Vagina (tissue), 2 donors: ENCODE results near the gene ATRIP. TPM values are rescaled to one million over a fixed set of nuclear protein-coding genes. Genes with fewer than 3 reads are reported as not detected.

Experiments
- DNase-seq, 2 donors: peaks; one replicate each; pipeline ENCODE4 v3.0.0-alpha.2; 2017; ENCODE audit errors: extremely low spot score in 2 of 2
- H3K27ac ChIP-seq: fragments of 200-600 bp; sonication (generic); one replicate; pipeline ENCODE4 v1.5.1; 2019
- H3K27me3 ChIP-seq: fragments of 200-600 bp; sonication (generic); one replicate; pipeline ENCODE4 v1.5.1; 2019
- H3K36me3 ChIP-seq, 2 donors: fragments of 200-600 bp; sonication (generic); one replicate each; pipeline ENCODE4 v1.5.1; 2017 to 2019
- H3K4me1 ChIP-seq: fragments of 200-600 bp; sonication (generic); one replicate; pipeline ENCODE4 v1.5.1; 2019
- H3K4me3 ChIP-seq, 2 donors: fragments of 200-600 bp; sonication (generic); 1 replicate in 1 of 2; 2 replicates in 1 of 2; pipeline ENCODE4 v1.5.1; 2016 to 2019
- H3K9me3 ChIP-seq: fragments of 200-600 bp; sonication (generic); one replicate; pipeline ENCODE4 v1.5.1; 2019
- CTCF ChIP-seq, 3 experiments: fragments of 450-650 bp in 2 of 3; fragments of 200-600 bp in 1 of 3; sonication (generic) in 1 of 3; IDR thresholded peaks; one replicate each; pipeline ENCODE4 v1.5.1; 2017 to 2019; ENCODE audit warnings: antibody characterized with exemption in 3 of 3, mild to moderate bottlenecking in 2 of 3, moderate library complexity in 2 of 3
- POLR2A ChIP-seq, 2 donors: fragments of 450-650 bp; IDR thresholded peaks; one replicate each; pipeline ENCODE4 v1.6.1; 2017; ENCODE audit warnings: antibody characterized with exemption in 2 of 2, mild to moderate bottlenecking in 2 of 2, moderate library complexity in 2 of 2
- POLR2AphosphoS5 ChIP-seq, 2 donors: sonication (generic); formaldehyde crosslinking; IDR thresholded peaks; one replicate each; pipeline ENCODE4 v1.9.0; 2017; ENCODE audit warnings: antibody characterized with exemption in 2 of 2, mild to moderate bottlenecking in 2 of 2, low read depth in 1 of 2; ENCODE audit not compliant: insufficient read depth in 1 of 2
- intact Hi-C: fragments of 100-400 bp; cut with DNase I; formaldehyde crosslinking; loops from one replicate; pipeline ENCODE4 v1.15.1; 2023
- total RNA-seq: library from RNA; depleted of rRNA; stranded (reverse); fragments of >200 nt; gene quantifications from one replicate; pipeline ENCODE4 v1.2.3, GENCODE V29; 2016

Gene ATRIP
- total RNA-seq, 1 donor from 2014 or later = 13.8 TPM

- Histone ChIP-seq H3K4me3 (no peak overlapping the region), H3K27me3 (no peaks in the 10 kb centered on the region), H3K4me1 (peaks cover 73% of the 10 kb centered on the region), H3K9me3 (no peaks in the 10 kb centered on the region), H3K27ac (peak overlapping the region; percentile 85), H3K36me3 (peaks cover 0 to 26% of the 10 kb centered on the region in 2 donors)
- DNase-seq = no peak
- TF ChIP-seq POLR2AphosphoS5 (IDR thresholded peaks at IDR 0.05; ENCODE audit: insufficient read depth in 1 of 2, low read depth in 1 of 2) (no peak), CTCF (IDR thresholded peaks at IDR 0.05) (no peak), POLR2A (IDR thresholded peaks at IDR 0.05) (no peak)
- intact Hi-C loops = no loop called here
Observed at GRCh38 chr3:48423883-48424695, 22.4 kb upstream of the ATRIP start.

- peak overlapping the region; percentile 85 for H3K27ac ChIP-seq
- H3K4me3 ChIP-seq = peak overlapping the region in 1 of 2 donors; percentile 97
- peaks cover 80% of the 10 kb centered on the region for H3K4me1 ChIP-seq
- DNase-seq = no peak
- no peaks in the 10 kb centered on the region for H3K9me3 ChIP-seq
- no peaks in the 10 kb centered on the region for H3K27me3 ChIP-seq
- H3K36me3 ChIP-seq = peaks cover 0 to 16% of the 10 kb centered on the region in 2 donors
- peak; percentile 25 to 50 for TF ChIP-seq POLR2AphosphoS5 (IDR thresholded peaks at IDR 0.05; ENCODE audit: insufficient read depth in 1 of 2, low read depth in 1 of 2)
- no peak for TF ChIP-seq POLR2A (IDR thresholded peaks at IDR 0.05)
- intact Hi-C loops = no loop called here
Observed at GRCh38 chr3:48425281-48425812, 21.2 kb upstream of the ATRIP start.

- Histone ChIP-seq H3K4me3 (peak overlapping the region; percentile 79 to 97), H3K36me3 (peaks cover 0 to 16% of the 10 kb centered on the region in 2 donors), H3K27me3 (no peaks in the 10 kb centered on the region), H3K4me1 (peaks cover 90% of the 10 kb centered on the region), H3K27ac (peak overlapping the region; percentile 85), H3K9me3 (no peaks in the 10 kb centered on the region)
- TF ChIP-seq POLR2AphosphoS5 (IDR thresholded peaks at IDR 0.05; ENCODE audit: insufficient read depth in 1 of 2, low read depth in 1 of 2) (peak in 1 of 2 donors; percentile 18), CTCF (IDR thresholded peaks at IDR 0.05) (no peak), POLR2A (IDR thresholded peaks at IDR 0.05) (no peak)
- DNase-seq = no peak
- intact Hi-C loops = no loop called here
Observed at GRCh38 chr3:48426401-48426909, 20.1 kb upstream of the ATRIP start.

GRCh38 chr3:48426944-48427629, 19.4 kb upstream of the ATRIP start:
- H3K36me3 ChIP-seq = peaks cover 0 to 16% of the 10 kb centered on the region in 2 donors
- intact Hi-C loops = no loop called here
- H3K27ac ChIP-seq = peak overlapping the region; percentile 85
- TF ChIP-seq CTCF (IDR thresholded peaks at IDR 0.05) = no peak
- no peak for TF ChIP-seq POLR2AphosphoS5 (IDR thresholded peaks at IDR 0.05; ENCODE audit: insufficient read depth in 1 of 2, low read depth in 1 of 2)
- no peak for TF ChIP-seq POLR2A (IDR thresholded peaks at IDR 0.05)
- DNase-seq = no peak
- H3K9me3 ChIP-seq = no peaks in the 10 kb centered on the region
- H3K27me3 ChIP-seq = no peaks in the 10 kb centered on the region
- peak overlapping the region; percentile 79 to 97 for H3K4me3 ChIP-seq
- peaks cover 90% of the 10 kb centered on the region for H3K4me1 ChIP-seq

- H3K9me3 ChIP-seq = no peaks in the 10 kb centered on the region
- H3K27ac ChIP-seq = peak overlapping the region; percentile 85
- no peaks in the 10 kb centered on the region for H3K27me3 ChIP-seq
- DNase-seq = no peak
- intact Hi-C loops = no loop called here
- H3K36me3 ChIP-seq = peaks cover 0 to 15% of the 10 kb centered on the region in 2 donors
- peaks cover 89% of the 10 kb centered on the region for H3K4me1 ChIP-seq
- H3K4me3 ChIP-seq = peak overlapping the region; percentile 79 to 97
- TF ChIP-seq POLR2AphosphoS5 (IDR thresholded peaks at IDR 0.05; ENCODE audit: insufficient read depth in 1 of 2, low read depth in 1 of 2) = no peak
- TF ChIP-seq POLR2A (IDR thresholded peaks at IDR 0.05) = no peak
- TF ChIP-seq CTCF (IDR thresholded peaks at IDR 0.05) = no peak
Observed at GRCh38 chr3:48427630-48427962, 18.9 kb upstream of the ATRIP start.
